Hematopoietic multipotent progenitor cell treated with erythropoietin and hydrocortisone succinate and interleukin-3 and kit ligand, for 6 days (in vitro differentiated cells): ENCODE results near the gene ZNF385C.
"Not testable (repeated sequence)": the region's sequence is repeated elsewhere in the genome, so short reads cannot be mapped to it uniquely, and the experiment has no call there.

Experiments used
- DNase-seq: peaks from one replicate; pipeline ENCODE4 v3.0.0-alpha.2; 2015

ZNF385C gene

DNA sequence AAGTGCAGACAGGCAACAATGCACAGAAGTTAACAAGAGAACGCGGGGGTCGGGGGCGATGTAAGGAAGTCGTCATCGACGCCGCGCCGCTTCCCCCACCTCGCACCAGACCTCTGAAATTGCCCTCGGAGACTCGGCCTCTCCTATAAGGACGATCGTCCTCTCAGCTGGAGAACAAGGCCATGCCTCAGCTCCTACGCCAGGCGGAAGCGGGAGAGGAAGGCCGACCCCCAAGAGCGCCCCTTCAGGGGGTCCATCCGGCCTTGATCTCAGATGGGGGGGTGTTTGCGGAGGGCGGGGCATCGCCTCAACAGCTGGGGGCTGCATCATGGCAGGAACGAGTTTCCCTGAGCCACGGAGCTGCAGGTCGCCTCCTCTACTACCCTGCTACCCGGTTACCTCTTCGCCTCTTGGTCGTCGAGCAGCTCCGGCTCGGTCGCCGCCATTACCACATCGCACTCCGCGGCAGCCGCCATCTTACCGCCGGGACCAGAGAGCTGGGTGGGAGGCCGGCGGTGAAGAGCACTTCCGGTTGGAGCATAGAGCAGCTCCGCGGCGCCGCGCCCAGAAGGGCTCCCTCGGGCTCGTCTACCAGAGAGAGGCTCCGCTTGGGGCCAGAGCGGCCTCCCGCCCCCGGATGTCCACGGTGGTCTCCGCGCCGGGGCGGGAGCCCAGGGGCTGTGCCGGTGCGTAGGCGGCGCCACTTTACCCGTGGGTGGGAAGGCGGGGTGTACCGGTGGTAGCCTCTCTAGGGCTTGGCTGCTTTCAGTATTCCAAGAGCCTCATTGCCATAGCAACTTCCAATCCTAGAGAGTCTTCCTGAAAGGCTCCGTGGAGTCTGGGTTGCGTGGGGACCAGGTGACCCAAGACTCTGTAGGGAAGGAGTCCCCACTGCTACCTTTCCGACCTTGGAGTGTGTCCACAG lies 81.1 kb downstream of the ZNF385C start, which contains the start of gene DNAJC7:
TSS of gene DNAJC7 (minus strand) at position 499 of the 925 bp plus-strand sequence. CDS start at position 476, 23 bp downstream.
- peak; percentile 96 for DNase-seq

DNA sequence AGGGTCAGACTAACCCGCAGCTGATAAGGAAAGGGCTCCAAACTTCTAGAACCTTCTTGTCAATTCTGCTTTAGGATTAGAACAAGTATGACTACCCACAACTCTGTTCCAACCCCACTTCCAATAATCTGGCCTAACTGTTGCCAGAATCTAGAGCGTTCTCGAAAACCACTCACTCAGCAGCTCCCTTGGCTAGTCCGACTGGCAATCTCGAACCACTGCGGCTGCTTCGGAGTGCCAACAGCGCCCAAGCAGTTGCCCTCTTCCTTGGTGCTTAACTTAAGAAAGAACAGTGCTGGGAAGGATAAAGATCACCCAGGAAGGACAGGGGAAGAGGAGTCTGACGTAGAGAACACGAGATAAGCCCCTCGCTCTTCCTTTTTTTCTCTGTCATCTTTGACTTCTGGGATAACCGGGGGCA lies 81.9 kb downstream of the ZNF385C start:
- DNase-seq = peak; percentile 61

DNA sequence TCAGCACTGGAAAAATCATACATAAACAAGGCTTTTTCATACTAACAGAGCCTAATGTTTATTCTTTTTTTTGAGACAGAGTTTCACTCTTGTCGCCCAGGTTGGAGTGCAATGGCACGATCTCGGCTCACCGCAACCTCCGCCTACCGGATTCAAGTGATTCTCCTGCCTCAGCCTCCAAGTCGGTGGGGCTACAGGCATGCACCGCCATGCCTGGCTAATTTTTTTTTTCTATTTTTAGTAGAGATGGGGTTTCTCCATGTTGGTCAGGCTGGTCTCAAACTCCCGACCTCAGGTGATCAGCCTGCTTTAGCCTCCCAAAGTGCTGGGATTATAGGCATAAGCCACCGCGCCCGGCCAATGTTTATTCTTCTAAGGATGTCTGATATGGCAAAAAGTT lies 84.5 kb downstream of the ZNF385C start:
- DNase-seq = not testable (repeated sequence)

DNA sequence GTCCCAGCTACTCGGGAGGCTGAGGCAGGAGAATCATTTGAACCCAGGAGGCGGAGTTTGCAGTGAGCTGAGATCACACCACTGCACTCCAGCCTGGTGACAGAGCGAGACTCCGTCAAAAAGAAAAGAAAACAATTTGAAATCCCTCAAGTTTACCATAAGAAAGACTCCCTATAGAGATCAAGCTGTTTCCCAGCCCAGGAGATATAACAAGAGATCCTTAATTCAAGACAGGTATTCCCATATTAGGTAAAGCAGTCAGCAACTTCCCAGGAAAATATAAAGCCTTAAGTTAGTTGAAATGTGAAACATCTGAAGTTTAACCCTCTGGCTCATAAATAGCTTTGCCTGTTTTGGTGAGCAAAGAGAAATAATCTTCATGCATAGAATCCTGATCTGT lies 85.9 kb downstream of the ZNF385C start:
- not testable (repeated sequence) for DNase-seq

DNA sequence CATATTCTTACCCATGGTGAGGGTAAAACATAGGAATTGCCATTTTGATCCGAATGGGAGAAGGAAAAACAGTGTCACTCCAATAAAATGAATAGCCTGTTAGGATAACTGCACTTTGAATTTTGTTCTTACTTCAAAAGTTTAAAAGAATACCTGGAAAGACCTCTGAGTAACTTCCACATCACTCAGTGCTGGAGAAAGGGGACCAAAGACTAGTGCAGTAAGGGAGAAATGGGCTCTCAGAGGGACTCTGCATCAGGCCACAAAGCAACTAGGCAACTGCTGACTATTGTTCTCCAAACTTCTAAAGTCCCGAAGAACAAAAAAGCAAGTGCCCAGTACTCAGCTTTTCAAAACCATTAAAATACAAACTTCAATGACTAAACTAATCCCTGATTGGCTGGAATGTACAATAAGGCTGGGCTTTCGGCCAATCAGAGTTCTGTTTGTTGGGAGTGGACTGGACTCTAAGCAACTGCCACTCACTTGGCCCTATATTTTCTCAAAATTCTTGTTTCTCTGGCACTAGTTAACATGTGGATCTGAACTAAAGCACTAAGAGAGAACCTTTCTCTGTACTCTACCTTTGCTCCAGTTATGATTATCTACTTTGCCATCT lies 87.3 kb downstream of the ZNF385C start:
- peak; percentile 72 for DNase-seq

DNA sequence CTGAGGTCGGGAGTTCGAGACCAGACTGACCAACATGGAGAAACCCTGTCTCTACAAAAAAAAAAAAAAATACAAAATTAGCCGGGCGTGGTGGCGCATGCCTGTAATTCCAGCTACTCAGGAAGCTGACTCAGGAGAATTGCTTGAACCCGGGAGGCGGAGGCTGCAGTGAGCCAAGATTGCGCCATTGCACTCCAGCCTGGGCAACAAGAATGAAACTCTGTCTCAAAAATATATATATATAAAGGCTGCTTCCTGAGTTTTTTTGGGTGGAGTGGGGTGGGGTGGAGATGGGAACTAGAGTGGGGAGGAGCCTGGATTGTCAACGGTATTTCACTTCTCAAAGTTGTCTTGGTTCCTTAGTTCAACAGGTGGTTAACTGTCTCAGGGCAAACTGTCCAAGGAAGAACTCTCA lies 88.0 kb downstream of the ZNF385C start:
- DNase-seq = not testable (repeated sequence)

DNA sequence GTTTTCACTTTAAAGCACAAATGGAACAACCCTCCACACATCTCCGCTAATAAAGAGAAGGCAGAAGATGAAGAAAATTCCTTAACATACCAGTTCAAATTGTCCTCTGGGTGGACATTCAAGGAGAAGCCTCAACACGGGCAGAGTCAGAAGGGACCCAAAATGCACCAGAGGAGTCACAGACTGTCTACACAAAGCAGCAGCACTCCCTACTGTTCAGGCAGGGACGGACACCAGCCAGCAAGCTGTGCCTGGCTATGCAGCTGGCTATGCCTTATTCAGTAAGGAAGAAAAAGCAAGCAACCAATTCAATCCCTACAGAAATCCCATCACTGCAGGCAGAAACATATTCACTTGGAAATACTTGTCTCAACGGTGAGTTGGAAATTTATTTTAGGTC lies 89.1 kb downstream of the ZNF385C start:
- DNase-seq = peak; percentile 28

DNA sequence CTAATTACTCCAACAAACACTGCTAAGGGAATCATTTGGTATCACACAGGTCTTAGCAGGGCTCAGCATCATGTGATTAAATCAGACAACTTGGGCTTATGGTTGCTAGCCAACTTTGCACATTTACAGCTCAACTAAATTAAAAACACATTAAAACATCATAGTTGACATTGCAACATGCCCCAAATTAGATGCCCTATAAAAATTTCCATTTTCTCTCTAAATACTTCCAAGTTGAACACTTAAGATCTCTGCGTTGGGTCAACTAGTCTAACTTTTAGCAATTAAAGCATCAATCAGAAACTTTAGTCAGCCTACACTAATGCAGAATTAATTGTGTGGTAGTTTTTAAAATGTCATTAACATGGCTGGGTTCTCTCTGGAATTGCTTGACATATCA lies 93.1 kb downstream of the ZNF385C start:
- DNase-seq = no peak

DNA sequence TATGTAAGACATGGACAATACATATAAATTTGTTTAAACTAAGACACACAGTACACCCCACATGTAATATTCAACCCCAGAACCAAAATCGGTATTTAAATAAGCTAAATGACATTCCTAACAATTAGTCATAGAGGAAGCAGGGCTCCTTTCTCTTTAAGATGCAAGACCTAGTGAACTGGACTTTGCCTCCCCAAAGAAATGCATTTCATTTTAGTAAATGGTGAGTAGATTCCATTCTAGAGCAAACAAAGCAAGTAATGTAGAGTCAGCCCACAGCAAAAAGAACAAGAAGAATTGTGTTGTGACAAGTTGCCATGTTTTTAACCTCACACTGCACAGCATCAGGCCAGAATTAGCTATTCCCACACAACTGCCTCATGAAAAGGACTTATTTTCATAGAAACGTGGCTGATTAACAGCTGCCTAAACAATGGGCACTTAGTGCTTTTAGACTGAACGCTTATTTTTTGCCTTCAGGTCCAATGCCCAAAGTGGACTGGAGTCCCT lies 95.4 kb downstream of the ZNF385C start:
- no peak for DNase-seq

DNA sequence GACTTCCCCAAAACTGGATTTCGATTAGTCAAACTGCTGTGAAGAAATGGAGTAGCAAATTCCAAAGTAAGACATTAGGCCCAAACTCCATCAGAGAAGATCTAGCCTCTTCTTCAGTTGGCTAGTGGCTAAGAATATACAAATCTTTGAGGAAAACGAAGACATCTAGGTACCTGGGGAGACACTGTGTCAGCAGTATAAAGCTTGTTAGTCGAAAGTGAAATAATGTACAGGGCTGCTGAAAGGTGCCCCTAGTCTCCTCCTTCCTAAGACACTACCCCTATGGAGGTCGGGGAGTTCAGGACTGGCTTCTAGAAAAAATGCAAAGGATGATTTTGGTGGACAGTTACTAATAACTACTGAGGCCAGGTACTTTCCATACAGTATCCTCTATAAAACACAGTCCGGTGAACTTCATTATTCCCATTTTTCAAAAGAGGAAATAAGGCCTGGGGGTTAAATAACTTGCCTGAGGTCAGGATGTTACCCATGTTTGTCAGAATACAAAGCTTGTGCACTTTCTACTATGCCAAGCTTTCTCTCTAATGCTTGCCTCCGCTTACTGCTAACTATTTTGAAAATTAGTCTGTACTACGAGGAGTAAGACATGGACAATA lies 96.0 kb downstream of the ZNF385C start:
- no peak for DNase-seq

DNA sequence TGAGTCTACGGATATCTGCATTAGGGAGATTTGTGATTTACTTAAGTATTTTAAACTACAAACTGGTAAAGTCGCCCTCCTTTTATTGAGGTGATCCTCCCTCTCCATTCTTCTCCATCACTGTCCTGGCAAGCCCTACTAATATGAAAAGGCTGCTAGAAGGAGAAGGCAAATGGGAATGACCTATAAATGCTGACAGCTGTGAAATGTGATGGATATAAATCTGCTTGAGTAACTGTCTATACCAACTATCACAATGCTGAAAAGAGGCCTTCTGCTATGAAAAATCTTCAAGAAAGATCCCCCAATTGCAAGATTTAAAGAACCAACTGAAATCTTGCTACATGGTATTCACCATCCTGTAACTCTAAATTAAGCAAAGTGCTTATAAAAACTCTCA lies 96.5 kb downstream of the ZNF385C start:
- no peak for DNase-seq

DNA sequence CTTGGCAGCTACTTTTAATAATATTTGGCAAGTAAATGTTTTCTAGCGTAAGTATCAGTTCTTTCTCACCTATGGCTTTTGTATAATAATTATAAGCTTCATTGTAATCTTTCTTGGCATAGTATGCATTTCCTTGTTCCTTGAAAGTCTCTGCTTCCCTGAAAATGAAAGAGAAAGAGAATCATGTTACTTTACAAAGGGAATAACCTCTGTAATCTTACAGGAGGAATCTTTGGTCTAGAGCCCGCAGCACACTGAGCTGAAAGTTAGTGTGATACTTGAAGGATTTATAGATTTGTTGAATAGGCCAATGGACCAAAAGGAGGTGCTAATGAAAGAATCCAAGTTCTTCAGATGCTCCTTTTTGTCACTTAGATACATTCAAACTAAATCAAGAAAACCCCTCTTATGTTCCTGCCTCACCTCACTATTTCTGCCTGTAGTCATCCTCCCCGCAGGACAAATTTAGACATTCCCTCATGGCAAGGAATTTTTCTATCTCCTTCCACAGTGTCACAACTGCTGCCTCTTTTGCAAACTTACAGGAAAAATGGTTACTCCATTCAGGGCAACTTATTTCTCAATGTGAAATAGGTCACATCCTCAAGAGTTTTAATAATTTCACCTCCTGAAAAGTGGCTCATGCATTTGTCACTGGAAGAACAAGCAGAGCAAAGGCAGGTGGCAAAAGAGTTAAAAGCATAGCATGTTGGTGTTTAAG lies 97.7 kb downstream of the ZNF385C start:
- DNase-seq = no peak

DNA sequence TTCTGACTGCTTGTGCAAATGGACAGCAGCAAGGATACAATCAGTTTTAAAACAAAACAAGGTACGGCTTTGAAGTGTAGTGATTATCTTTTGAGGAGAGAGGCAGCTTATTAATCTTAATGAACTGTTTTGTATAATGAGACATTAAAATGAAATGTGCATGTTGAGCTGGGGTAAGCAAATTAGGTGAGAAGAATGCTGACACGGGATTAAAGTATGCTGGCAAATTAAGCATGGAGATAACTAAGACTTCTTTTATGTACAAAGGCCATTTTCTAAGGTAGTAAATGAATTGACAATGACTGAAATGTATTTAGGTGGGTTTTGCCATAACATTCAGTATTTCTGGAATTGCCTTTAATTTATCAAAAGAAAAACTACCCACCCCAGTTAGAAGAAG lies 99.8 kb downstream of the ZNF385C start:
- DNase-seq = no peak

DNA sequence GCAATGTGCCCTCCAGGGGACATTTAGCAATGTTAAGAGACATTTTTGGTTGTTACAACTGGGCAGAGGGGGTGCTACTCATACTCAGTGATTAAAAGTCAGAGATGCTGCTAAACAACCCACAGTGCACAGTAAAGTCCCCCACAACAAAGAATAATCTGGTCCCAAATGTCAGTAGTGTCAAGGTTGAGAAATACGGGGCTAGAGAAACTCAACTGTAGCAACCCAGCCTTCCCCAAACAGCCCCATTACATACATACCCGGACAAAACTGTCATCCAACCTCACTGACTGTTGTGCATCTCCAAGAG lies 101.5 kb downstream of the ZNF385C start:
- no peak for DNase-seq

DNA sequence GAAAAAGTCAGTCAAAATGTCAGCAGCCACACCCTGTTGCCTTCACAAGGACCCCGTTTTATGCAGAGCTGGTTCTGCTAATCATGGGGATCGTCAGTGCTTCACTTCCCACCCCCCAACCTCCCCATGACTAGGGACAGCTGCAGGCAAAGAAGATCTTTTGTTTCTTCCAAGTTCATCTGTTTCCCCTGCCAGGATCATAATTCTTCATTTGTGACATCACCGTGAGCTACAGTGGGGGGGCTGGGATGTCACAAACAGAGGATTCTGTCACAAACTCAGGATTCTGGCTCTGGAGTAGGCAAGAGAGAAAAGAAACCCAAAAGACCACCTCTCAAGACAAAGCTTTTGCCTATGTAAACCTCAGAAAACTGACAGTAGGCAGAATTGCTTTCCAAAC lies 105.7 kb downstream of the ZNF385C start:
- DNase-seq = no peak

DNA sequence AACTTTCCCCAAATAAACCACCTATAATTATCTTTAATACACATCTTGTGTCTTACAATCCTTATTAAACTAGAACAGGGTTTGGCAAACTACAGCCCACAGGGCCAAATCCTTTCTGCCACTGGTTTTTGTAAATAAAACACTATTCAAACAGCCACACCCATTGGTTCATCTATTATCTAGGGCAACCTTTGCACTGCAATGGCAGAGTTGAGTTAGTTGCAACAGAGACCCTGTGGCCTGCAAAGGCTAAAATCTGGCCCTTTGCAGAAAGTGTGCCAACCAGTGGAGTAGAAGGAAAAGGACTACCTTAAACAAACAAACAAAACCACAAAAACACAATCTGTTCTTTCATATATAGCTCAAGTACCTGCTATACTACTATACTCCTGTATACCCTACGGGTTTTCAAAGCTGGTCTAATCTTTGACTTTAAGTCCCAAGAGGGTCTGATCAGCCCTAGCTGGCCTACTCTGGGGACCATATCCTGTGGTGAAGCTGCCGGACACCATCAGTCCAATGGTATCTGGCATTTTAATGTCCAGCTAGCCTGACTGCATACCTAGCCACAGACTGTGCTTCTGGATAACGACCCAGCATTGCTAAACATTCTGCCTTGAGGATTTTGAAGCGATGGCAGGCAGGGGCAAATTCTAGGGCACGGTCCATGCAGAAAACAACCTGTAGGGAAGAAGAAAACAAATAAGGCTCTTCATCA lies 108.4 kb downstream of the ZNF385C start:
- no peak for DNase-seq

DNA sequence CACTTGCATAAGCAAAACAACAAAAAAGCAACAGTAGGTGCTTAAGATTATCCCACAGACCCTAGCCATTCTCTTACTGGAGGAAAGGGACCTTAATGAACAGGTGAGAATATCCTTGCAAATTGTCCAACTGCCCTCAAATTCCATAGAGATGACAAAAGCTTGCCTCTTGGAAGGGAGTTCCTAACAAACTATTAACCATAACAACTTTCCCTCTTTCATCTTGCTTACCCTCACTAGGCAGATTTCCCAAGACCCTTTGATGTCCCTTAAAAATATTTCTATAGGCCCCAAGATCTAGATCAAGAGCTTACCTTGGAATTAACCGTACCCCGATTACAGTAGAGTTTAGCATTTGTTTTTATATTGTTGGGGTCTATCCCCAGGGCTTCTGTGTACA lies 109.9 kb downstream of the ZNF385C start:
- DNase-seq = no peak

DNA sequence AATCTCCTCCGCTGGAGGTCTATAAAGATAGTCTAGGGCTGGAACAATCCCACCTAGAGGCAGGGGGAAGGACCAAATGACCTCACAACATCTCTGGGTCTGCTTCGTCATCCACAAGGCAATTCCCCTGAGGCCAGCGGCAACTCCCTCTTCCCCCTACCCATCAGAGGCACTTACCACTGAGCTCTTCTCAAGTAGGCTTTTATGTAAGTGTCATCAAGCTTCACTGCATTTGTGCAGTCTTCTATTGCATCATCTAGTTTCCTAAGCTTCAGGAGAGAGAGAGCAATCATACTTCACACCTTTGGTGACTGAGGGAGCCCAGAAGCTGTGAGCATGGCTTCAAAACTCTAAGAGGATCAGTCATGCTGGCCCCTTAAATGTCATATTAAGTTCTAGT lies 110.6 kb downstream of the ZNF385C start:
- DNase-seq = no peak

DNA sequence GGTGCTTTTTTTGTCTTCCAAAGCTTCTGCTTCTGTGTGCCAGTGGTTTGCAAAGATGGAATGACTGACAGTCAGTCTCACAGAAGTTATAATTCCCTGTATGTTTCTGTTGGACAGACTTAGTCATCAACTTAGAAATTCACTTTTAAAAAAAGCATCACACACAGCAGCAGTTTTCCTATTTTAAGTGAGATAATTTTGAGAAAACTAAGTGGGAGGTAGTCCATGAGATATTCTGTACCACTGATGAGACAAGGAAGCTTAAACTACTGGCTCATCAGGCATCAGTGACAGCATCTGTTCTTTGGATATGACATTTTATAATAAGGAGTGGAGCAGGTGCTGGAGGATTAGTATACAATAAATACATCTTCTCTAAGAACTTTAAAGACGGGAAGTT lies 111.6 kb downstream of the ZNF385C start:
- no peak for DNase-seq

DNA sequence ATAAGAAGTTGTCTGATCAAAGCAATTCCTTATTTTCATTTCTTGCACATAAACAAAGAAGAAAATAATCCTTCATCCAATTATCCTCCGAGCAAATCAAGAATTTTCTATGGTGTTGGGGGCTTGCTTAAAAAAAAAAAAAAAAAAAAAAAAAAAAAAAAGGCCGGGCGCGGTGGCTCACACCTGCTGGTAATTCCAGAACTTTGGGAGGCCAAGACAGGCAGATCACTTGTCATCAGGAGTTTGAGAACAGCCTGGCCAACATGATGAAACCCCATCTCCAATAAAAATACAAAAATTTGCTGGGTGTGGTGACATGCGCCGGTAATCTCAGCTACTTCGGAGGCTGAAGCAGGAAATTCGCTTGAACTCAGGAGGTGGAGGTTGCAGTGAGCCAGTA lies 112.4 kb downstream of the ZNF385C start:
- no peak for DNase-seq

DNA sequence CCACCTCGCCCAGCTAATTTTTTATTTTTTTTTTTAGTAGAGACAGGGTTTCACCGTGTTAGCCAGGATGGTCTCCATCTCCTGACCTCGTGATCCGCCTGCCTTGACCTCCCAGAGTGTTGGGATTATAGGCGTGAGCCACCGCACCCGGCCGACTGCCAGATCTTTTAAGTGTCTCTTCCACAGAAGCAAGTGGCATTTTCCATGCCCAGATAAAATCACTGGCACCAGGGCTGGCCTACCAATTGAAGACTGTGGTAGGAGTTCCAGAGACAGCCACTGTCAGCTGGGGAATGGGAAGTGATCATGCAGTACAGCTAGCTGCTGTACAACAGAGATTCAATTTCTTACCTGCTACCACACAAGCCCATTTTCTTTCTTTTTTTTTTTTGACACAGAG lies 113.8 kb downstream of the ZNF385C start:
- DNase-seq = no peak

DNA sequence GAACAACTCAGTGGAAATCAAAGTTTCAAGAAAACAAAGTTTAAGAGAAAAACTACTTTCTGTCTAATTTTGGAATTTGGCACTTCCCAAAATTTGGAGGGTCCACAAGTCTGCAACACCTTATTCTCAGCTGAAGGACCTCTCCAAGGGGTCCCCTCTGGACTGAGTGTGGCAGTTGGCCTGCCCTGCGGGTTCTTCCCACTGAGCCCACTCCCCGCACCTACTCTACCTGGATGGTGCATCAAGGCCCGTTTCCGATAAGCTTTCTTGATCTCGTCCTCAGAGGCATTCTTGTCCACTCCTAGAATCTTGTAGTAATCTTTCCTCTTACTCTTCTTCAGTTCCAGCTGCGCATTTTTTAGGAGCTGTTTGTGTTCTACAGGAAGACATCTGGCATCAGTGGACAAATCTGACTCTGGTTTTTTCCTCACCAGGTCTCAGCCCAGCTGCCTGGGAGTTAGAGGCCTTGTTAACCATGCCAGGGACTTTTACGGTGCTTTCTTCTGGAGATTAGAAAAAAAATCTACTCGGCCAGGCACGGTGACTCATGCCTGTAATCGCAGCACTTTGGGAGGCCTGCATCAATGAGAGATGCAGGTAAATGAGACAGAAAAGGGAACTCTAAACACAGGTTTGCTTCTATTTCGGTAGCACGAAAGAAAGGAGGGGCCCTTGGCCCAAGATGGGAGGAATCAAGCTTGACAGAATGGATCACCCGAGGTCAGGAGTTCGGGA lies 116.1 kb downstream of the ZNF385C start:
- DNase-seq = no peak
